SU-DHL-6 (cell line): ENCODE measurements around the gene PLA2G4B.

ENCODE experiments used
- EZH2phosphoT487 ChIP-seq: fragments of 200-600 bp; sonication (generic), shearing (Covaris generic); conservative IDR thresholded peaks from 2 replicates; pipeline ENCODE4 v1.6.1; 2018; ENCODE audit warnings: mild to moderate bottlenecking, antibody characterized with exemption, low read length, moderate library complexity, mixed read lengths
- TF ChIP-seq, protein P1 (sequence below): fragments of 200-600 bp; sonication (generic); IDR thresholded peaks from one replicate; pipeline ENCODE4 v1.5.1; 2017; ENCODE audit warnings: antibody characterized with exemption, mild to moderate bottlenecking, low read length, moderate library complexity; ENCODE audit not compliant: insufficient read depth, poor library complexity, severe bottlenecking

DNA sequence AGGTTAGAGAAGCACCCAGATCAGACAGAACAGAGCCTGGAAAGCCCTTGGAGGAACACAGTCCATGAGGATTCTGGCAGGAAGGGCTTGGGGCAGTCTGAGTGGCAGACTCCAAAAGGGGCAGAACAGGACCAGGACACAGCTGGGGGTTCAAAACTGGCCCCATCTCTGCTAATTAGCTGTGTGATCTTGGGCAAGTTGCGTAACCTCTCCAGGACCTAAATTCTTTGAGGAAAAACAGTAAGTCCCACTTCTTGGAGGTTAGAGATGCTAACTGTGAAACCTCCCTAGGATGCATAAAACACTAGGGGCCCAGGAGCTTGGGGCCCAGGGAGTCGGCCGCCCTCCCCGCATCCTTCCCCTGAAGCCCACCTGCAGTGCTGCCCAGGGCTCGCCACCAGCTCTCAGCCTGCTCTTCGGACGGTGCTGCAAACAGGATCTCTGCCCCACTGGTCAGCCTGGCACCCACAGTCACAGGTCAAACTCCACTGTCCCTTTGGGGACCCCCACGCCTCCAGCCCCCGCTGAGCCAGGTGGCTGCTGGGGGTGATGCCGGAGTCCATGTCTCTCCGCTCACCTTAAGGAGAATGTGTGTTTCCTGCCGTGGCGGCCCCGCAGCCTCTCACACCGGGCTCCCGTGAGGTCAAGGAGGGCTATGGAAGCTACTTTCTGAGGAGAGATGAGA is 12.0 kb downstream of the PLA2G4B start:
- TF ChIP-seq, protein P1, sequence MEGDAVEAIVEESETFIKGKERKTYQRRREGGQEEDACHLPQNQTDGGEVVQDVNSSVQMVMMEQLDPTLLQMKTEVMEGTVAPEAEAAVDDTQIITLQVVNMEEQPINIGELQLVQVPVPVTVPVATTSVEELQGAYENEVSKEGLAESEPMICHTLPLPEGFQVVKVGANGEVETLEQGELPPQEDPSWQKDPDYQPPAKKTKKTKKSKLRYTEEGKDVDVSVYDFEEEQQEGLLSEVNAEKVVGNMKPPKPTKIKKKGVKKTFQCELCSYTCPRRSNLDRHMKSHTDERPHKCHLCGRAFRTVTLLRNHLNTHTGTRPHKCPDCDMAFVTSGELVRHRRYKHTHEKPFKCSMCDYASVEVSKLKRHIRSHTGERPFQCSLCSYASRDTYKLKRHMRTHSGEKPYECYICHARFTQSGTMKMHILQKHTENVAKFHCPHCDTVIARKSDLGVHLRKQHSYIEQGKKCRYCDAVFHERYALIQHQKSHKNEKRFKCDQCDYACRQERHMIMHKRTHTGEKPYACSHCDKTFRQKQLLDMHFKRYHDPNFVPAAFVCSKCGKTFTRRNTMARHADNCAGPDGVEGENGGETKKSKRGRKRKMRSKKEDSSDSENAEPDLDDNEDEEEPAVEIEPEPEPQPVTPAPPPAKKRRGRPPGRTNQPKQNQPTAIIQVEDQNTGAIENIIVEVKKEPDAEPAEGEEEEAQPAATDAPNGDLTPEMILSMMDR = no peak
- no peak for TF ChIP-seq EZH2phosphoT487
